Cerebellar nuclear complex (tissue), 1 donor: ENCODE results near the gene ESYT3.

Experiments
- DNase-seq, 2 experiments: peaks; one replicate each; lab custom pipeline; 2025; lab: John Stamatoyannopoulos, UW

ESYT3 gene

GRCh38 chr3:138434276-138434874 lies at the start of gene ESYT3:
ESYT3 (plus strand) TSS chr3:138434616; CDS start chr3:138434799, 183 bp downstream.
- DNase-seq = no peak

- DNase-seq = no peak
Measured at GRCh38 chr3:138384976-138385375, 49.4 kb upstream of the ESYT3 start.

- no peak for DNase-seq
Measured at GRCh38 chr3:138389144-138389601, 45.2 kb upstream of the ESYT3 start.

GRCh38 chr3:138389841-138390581 lies 44.4 kb upstream of the ESYT3 start:
- DNase-seq = no peak

GRCh38 chr3:138390582-138390932 lies 43.9 kb upstream of the ESYT3 start:
- DNase-seq = no peak

GRCh38 chr3:138394156-138394555 lies 40.3 kb upstream of the ESYT3 start:
- DNase-seq = no peak

- no peak for DNase-seq
Measured at GRCh38 chr3:138394686-138395085, 39.7 kb upstream of the ESYT3 start.

- DNase-seq = no peak
Measured at GRCh38 chr3:138395865-138396751, 38.3 kb upstream of the ESYT3 start.

GRCh38 chr3:138396752-138397410 lies 37.5 kb upstream of the ESYT3 start:
- no peak for DNase-seq

- no peak for DNase-seq
Measured at GRCh38 chr3:138397983-138398382, 36.4 kb upstream of the ESYT3 start.

GRCh38 chr3:138398791-138399575 lies 35.4 kb upstream of the ESYT3 start:
- DNase-seq = no peak

- no peak for DNase-seq
Measured at GRCh38 chr3:138399766-138400165, 34.6 kb upstream of the ESYT3 start.

GRCh38 chr3:138400651-138401070 lies 33.8 kb upstream of the ESYT3 start:
- DNase-seq = no peak

- no peak for DNase-seq
Measured at GRCh38 chr3:138401834-138402233, 32.6 kb upstream of the ESYT3 start.

- DNase-seq = no peak
Measured at GRCh38 chr3:138404121-138404520, 30.3 kb upstream of the ESYT3 start.

GRCh38 chr3:138405001-138405400 lies 29.4 kb upstream of the ESYT3 start:
- no peak for DNase-seq

- no peak for DNase-seq
Measured at GRCh38 chr3:138405486-138405885, 28.9 kb upstream of the ESYT3 start.

GRCh38 chr3:138406606-138407005 lies 27.8 kb upstream of the ESYT3 start:
- no peak for DNase-seq

GRCh38 chr3:138407236-138407907 lies 27.0 kb upstream of the ESYT3 start:
- no peak for DNase-seq

GRCh38 chr3:138408751-138409570 lies 25.5 kb upstream of the ESYT3 start:
- no peak for DNase-seq
